IPS-NIHi7 (cell line): ENCODE measurements around the gene CORO7.

ENCODE experiments used
- DNase-seq: peaks from one replicate; pipeline ENCODE4 v3.0.0; 2012; ENCODE audit warnings: mixed read lengths; ENCODE audit errors: extremely low spot score

The CORO7 gene

DNA sequence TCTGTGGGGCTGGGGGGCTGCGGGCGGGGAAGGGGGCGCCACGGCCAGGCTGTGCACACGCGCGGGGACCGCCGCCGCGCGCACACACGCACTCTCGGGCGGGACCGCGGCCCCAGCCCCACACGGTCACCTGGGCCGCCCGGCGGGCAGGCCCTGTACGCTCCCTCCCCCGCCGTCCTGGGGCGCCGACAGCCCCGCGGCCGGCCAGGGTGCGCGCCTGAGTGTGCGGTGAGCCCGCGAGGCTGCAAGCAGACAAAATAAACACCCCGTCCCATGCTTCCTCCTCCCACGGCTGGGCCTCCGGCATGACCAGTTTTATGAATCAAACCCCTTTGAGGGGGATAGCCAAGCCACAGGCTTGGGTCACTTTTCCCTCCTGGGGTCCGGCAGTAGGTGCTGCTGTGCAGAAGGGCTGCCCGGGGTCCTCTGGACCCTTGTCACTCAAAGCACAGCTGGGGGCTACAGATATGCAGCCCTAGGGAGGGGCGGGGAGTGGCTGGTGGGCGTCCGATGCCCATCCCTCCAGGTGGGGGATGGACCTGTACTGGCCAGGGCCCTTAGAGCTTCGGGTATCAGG is 44.3 kb downstream of the CORO7 start:
- DNase-seq = no peak

GRCh38 chr16:4371357-4372000 is 44.9 kb downstream of the CORO7 start, which contains the start of gene VASN:
VASN (plus strand) TSS chr16:4371848; CDS start chr16:4380878, 9,030 bp downstream.
- DNase-seq = peak; percentile 95

DNA sequence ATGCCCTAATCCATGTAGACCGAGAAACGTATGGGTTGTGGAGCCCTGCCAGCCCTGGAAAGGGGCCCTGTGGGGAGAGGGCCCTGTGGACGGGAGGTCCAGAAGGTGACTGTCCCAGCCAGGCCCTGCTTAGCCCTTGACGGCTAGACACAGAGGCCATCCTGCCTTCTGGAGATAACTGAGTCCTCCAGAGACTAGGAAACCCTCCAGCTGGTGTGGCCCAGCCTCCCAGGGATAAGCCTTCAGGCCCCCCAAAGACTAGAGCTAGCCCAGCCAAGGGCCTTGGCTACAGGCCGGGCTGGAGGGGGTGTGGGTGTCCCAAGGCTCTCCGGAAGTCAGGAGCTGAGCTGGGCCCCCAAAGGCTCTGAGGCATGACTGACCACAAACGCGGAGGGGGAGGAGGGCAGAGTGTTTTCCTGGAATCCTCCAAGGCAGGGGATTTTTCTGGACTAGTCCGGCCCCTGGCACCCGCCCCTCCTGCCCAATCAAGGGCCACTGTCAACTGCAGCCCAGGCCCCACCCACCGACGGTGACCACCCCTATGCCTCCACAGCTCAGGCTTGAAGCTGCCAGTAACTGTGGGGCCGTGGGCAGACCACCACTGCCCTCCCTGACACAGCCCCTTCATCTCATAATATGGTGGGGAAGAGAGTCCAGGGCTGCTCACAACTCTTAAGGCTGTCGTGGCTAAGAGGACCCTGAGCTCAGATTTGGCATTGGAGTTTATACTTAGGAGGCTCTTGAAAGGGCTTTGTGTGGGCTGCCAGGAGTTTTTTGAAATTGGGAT is 45.6 kb downstream of the CORO7 start:
- DNase-seq = no peak

DNA sequence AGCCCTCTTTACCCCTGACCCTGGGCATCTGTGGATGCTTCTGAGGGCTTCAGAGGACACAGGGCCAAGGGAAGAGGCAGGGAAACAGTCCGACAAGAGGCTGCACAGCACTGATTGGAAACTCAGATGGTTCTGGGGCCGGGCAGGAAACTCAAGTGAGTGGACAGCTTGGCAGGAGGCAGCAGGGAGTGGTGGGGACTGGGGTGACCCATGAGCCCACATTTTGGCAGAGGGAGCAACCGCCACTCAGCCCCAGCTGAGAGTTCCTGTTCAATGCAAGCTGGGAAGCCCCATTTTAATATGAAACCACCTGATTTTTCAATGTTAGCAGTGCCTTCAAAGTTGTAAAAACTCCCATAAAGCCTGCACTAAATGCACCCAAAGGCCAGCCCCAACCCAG is 46.2 kb downstream of the CORO7 start:
- no peak for DNase-seq

- no peak for DNase-seq
These were observed 47.2 kb downstream of the CORO7 start for GRCh38 chr16:4369007-4369733.

- no peak for DNase-seq
These were observed 49.0 kb downstream of the CORO7 start for GRCh38 chr16:4367393-4367856.

- no peak for DNase-seq
These were observed 50.4 kb downstream of the CORO7 start for GRCh38 chr16:4366016-4366415.

- no peak for DNase-seq
These were observed 50.8 kb downstream of the CORO7 start for GRCh38 chr16:4365615-4366014.

DNA sequence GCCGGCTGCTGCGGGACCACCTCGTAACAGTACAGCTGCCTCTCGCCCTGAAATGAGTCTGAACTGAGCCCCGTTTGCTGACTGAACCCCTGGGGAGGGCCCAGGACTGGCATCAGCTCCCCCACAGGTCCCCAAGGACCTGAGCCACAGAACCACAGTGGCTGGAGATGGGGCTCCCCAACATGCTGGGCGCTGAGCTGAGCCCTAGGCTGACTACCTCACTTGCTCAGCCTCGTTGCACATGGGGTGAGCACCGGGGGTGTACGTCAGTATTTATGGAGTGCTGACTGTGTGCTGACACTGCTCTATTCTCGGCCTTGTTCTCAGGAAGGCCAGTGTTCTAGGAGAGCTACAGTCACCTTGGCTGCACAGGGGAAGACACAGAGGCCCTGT is 51.4 kb downstream of the CORO7 start:
- no peak for DNase-seq

GRCh38 chr16:4364196-4365013 is 52.0 kb downstream of the CORO7 start:
- DNase-seq = no peak

DNA sequence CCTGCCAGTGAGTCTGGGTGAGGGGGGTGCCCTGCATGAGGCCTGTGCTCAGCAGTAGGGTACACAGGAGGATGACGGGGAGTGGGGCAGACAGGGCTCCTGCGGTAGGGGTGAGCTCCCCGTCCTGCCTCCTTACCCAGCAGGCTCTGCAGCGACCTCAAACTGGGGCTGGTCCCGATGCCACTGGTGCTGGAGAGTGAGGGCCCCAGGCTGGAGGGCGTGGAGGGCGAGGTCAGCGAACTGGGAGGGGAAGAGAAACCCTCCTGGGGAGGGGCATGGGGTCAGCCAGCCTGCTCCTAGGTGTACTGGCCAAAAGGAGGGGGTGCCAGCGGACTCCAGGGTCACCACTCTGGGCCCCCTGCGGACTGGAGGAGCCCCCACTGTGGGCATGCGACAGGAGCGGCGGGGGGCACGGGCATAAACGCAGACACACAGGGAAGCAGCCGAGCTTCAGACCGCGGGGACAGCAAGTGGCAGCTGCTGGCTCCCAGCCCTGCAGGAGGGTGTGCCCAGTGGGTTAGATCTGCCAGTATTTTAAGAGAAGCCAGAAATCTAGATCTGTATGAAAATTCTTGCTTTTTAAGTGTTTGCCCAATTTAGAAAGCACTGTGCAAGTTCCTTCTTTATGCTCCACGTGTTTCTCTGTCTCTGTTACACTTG is 53.8 kb downstream of the CORO7 start:
- DNase-seq = no peak

DNA sequence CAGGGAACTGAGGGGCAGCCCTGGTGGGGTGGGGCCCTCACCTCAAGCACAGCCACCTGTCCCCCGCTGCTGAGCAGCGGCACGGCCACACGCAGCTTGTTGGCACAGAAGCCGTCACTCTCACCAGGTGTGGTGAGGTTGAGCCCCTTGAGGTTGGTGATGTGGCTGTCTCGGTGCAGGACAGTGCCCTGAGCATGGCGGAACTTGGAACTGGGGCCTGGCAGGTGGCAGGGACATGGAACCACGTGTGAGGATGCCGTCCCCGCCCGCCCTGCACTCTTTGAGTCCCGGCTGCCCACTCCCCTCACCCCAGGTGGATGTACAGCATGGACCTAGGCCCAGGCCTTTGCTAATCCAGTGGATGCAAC is 54.5 kb downstream of the CORO7 start:
- no peak for DNase-seq

GRCh38 chr16:4361033-4361943 is 55.1 kb downstream of the CORO7 start:
- no peak for DNase-seq

DNA sequence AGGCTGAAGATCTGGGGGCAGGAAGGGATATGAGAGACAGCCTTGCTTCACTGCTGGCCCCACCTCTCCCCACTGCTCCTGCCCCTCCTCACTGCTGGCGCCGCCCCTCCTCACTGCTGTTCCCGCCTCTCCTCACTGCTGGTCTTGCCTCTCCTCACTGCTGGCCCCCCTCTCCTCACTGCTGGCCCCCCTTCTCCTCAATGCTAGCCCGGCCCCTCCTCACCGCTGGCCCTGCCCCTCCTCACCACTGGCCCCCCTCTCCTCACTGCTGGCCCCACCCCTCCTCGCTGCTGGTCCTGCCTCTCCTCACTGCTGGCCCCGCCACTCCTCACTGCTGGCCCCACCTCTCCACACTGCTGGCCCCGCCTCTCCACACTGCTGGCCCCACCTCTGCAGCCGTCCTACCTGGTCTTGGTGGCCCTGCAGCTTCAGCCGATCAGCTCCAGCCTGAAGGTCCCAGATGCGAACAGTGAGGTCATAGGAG is 55.8 kb downstream of the CORO7 start:
- peak; percentile 54 for DNase-seq

- DNase-seq = no peak
These were observed 56.5 kb downstream of the CORO7 start for GRCh38 chr16:4359914-4360313.

GRCh38 chr16:4358831-4359561 is 57.4 kb downstream of the CORO7 start:
- peak; percentile 87 for DNase-seq

DNA sequence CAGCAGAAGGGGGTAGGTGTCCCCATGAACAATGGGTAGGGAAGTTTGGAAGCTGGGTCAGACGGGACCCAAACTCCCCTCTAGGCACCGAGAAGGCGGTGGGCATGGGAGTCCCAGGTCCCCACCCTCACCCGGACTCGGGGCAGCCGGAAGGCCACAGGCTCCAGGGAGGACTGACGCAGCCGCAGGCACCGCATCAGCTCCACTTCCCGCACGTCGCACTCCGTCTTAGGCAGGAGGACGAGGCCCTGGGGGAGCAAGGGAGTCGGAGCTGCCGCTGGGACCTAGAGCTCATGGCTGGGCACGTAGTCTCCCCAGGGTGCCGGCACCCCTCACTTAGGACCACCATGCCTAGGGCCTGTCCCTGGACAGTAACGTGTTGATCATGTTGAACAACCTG is 58.2 kb downstream of the CORO7 start:
- DNase-seq = no peak

- no peak for DNase-seq
These were observed 59.6 kb downstream of the CORO7 start for GRCh38 chr16:4356820-4357219.
